Central memory CD8-positive, alpha-beta T cell (primary cell): ENCODE results near the gene MT2A.

ENCODE experiments used
- ATAC-seq: fragments of 150-1000 bp; cut with Tn5 transposase; replicated peaks from 2 replicates; pipeline ENCODE4 v1.10.0; 2022; ENCODE audit warnings: mild to moderate bottlenecking, moderate FRiP score, moderate number of reproducible peaks; ENCODE audit not compliant: poor library complexity, severe bottlenecking; ENCODE audit errors: extremely low read depth
- DNase-seq, 2 donors: peaks; one replicate each; pipeline ENCODE4 v3.0.0; 2021; ENCODE audit warnings: low spot score in 2 of 2
- H3K27ac Mint-ChIP-seq: one replicate; pipeline ENCODE4 v1.8.0; 2022; ENCODE audit warnings: low read depth, mild to moderate bottlenecking, moderate library complexity, mixed read lengths
- H3K27me3 Mint-ChIP-seq: one replicate; pipeline ENCODE4 v1.8.0; 2022; ENCODE audit warnings: mixed read lengths
- H3K36me3 Mint-ChIP-seq: one replicate; pipeline ENCODE4 v1.8.0; 2022; ENCODE audit warnings: mild to moderate bottlenecking, moderate library complexity, mixed read lengths; ENCODE audit not compliant: insufficient read depth
- H3K4me1 Mint-ChIP-seq: one replicate; pipeline ENCODE4 v1.8.0; 2022; ENCODE audit warnings: mixed read lengths
- H3K4me3 Mint-ChIP-seq: one replicate; pipeline ENCODE4 v1.8.0; 2022; ENCODE audit warnings: mild to moderate bottlenecking, moderate library complexity, mixed read lengths
- H3K9me3 Mint-ChIP-seq: one replicate; pipeline ENCODE4 v1.8.0; 2022; ENCODE audit warnings: mixed read lengths

Gene MT2A

GRCh38 chr16:56637814-56638750 is 29.7 kb downstream of the MT2A start, which contains the start of gene MT1A:
MT1A (plus strand) TSS chr16:56638666; CDS start chr16:56638739, 73 bp downstream.
- ATAC-seq: no peak
- H3K9me3 Mint-ChIP-seq: no peaks in the 10 kb centered on the region
- no peak for DNase-seq
- no peaks in the 10 kb centered on the region for H3K36me3 Mint-ChIP-seq
- H3K27ac Mint-ChIP-seq: no peak within 1 kb of the TSS
- H3K4me3 Mint-ChIP-seq: peak within 1 kb of the TSS; percentile 23
- H3K4me1 Mint-ChIP-seq: peaks cover 22% of the 10 kb centered on the region
- H3K27me3 Mint-ChIP-seq: peaks cover 80% of the 10 kb centered on the region

DNA sequence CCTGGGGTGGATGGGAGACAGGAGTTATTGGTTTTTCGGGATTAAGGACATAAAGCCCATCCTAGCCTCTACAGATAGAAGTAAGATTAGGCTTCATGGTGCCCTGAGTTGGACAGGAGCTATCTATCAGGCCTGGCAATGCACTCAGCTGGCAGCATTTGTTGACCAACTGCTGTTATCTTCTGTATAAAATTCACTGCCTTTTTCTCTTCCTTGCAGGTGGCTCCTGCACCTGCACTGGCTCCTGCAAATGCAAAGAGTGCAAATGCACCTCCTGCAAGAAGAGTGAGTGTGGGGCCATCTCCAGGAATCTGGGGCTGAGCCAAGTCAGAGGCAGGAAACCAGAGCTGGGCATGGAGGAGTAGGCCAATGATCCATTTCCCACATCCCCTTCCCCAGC is 30.7 kb downstream of the MT2A start:
- no peaks in the 10 kb centered on the region for H3K36me3 Mint-ChIP-seq
- H3K9me3 Mint-ChIP-seq: no peaks in the 10 kb centered on the region
- H3K27ac Mint-ChIP-seq: no peak overlapping the region
- no peak overlapping the region for H3K4me3 Mint-ChIP-seq
- no peak for DNase-seq
- no peak for ATAC-seq
- H3K4me1 Mint-ChIP-seq: peaks cover 31% of the 10 kb centered on the region
- H3K27me3 Mint-ChIP-seq: peaks cover 70% of the 10 kb centered on the region

DNA sequence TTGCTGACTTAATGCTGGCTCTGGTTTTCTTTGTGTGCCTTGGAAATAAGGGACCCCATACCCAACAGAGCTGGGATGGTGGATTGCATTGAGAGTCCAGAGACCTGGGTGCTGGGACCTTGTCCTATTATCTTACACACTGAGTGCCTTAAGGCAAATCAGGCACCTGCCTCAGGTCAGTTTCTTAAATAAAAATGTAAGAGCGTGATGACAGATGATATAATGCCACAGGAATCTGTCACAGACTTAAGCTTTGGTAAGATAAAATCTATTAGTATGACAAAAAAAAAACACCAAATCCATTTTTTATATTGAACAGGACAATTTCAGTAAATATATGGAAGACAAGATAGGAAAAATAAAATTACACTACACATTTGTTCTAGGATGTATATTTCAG is 31.7 kb downstream of the MT2A start:
- H3K36me3 Mint-ChIP-seq: no peaks in the 10 kb centered on the region
- peaks cover 30% of the 10 kb centered on the region for H3K4me1 Mint-ChIP-seq
- H3K27me3 Mint-ChIP-seq: peaks cover 60% of the 10 kb centered on the region
- no peak overlapping the region for H3K4me3 Mint-ChIP-seq
- no peak for ATAC-seq
- no peak overlapping the region for H3K27ac Mint-ChIP-seq
- H3K9me3 Mint-ChIP-seq: no peaks in the 10 kb centered on the region
- no peak for DNase-seq

DNA sequence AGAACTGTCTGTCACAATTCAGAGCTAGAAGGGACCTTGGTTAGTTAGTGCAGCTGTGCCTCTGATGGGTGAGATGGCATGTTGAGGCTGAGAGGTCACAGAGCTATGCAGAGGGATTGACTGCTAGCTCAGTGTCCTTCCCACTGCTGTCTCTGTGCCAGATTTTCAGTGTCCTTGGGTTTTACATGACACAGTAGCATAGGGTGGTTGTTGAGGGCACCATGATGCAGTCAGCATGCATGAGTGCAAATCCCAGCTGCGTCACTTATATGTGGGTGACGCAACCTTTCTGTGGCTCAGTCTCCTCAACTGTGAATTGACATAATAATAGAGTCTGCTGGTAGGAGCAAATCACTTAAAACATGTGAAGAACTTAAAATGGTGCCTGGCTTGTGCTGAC is 32.8 kb downstream of the MT2A start:
- Mint-ChIP-seq H3K36me3 (no peaks in the 10 kb centered on the region), H3K27me3 (peaks cover 49% of the 10 kb centered on the region), H3K4me1 (peaks cover 28% of the 10 kb centered on the region), H3K27ac (no peak overlapping the region), H3K4me3 (no peak overlapping the region), H3K9me3 (no peaks in the 10 kb centered on the region)
- no peak for ATAC-seq
- no peak for DNase-seq

DNA sequence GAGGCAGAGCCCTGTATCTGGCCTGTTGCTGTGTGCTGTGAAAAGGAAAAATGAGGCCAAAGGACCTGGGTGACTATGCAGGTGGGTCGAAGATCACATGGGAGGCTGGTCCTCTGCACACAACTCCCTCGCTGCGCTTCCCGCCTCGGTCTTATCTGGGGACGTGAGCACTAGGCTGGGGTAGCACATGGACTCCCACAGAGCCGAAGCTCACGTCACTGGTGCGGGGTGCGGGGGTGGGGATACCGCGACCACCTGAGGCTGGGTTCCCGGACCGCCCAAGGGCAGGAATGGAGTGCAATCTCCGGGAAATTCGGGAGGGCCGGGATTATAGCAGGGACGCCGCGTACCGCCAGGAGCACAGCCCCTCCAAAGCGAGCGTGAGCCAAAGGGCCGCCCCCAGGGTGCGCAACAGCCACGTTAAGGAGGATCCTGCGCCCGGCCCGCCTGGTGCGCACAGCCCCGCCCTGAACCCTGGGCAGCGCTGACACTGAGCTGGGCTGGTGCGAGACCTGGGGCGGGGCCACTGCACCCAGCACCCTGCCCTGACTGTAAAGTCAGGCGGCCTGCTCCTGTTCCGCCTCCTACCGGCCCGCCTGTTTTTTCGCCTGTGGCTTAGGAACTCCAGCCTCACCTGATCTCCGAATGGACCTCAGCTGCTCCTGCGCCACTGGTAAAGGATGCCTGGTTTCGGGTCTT is 34.8 kb downstream of the MT2A start:
- H3K9me3 Mint-ChIP-seq: no peaks in the 10 kb centered on the region
- peak; percentile 100 for ATAC-seq
- peaks cover 19% of the 10 kb centered on the region for H3K4me1 Mint-ChIP-seq
- H3K4me3 Mint-ChIP-seq: peak overlapping the region; percentile 73
- peak; percentile 53 to 65 for DNase-seq
- H3K27ac Mint-ChIP-seq: peak overlapping the region; percentile 69
- peaks cover 28% of the 10 kb centered on the region for H3K27me3 Mint-ChIP-seq
- H3K36me3 Mint-ChIP-seq: no peaks in the 10 kb centered on the region

DNA sequence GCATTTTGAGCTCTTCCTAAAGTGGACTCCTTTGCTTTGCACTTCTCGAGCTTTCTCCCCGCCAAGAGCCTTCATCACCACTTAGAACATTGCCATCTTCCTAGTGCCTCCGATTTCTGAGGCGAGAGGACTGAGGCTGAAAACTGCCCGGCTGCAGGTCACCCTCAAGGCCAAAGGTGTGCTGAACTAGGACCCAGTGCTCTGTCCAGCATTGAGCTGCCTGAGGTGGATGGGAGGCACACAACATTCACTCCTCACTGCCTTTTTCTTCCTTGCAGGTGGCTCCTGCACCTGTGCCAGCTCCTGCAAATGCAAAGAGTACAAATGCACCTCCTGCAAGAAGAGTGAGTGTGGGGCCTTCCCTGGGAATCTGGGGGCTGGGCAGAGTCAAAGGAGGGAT is 35.4 kb downstream of the MT2A start:
- peak overlapping the region; percentile 73 for H3K4me3 Mint-ChIP-seq
- ATAC-seq (no peak), DNase-seq (no peak)
- H3K9me3 Mint-ChIP-seq: no peaks in the 10 kb centered on the region
- peak overlapping the region; percentile 69 for H3K27ac Mint-ChIP-seq
- peaks cover 22% of the 10 kb centered on the region for H3K27me3 Mint-ChIP-seq
- no peaks in the 10 kb centered on the region for H3K36me3 Mint-ChIP-seq
- peaks cover 19% of the 10 kb centered on the region for H3K4me1 Mint-ChIP-seq

GRCh38 chr16:56645311-56645710 is 36.9 kb downstream of the MT2A start:
- Mint-ChIP-seq H3K27me3 (peaks cover 7% of the 10 kb centered on the region), H3K4me1 (peaks cover 19% of the 10 kb centered on the region), H3K9me3 (no peaks in the 10 kb centered on the region), H3K27ac (no peak overlapping the region), H3K36me3 (no peaks in the 10 kb centered on the region), H3K4me3 (no peak overlapping the region)
- no peak for ATAC-seq
- DNase-seq: no peak

GRCh38 chr16:56645838-56646237 is 37.5 kb downstream of the MT2A start:
- no peak for DNase-seq
- no peaks in the 10 kb centered on the region for H3K9me3 Mint-ChIP-seq
- H3K27ac Mint-ChIP-seq: no peak overlapping the region
- ATAC-seq: no peak
- peaks cover 2% of the 10 kb centered on the region for H3K27me3 Mint-ChIP-seq
- no peak overlapping the region for H3K4me3 Mint-ChIP-seq
- no peaks in the 10 kb centered on the region for H3K36me3 Mint-ChIP-seq
- H3K4me1 Mint-ChIP-seq: peaks cover 19% of the 10 kb centered on the region

GRCh38 chr16:56647641-56648431 is 39.5 kb downstream of the MT2A start:
- Mint-ChIP-seq H3K36me3 (no peaks in the 10 kb centered on the region), H3K27ac (no peak overlapping the region)

GRCh38 chr16:56649271-56649670 is 40.9 kb downstream of the MT2A start:
- no peak for DNase-seq

More at GRCh38 chr16:56647641-56648431, 39.5 kb downstream of the MT2A start:
- ATAC-seq: no peak
- no peaks in the 10 kb centered on the region for H3K27me3 Mint-ChIP-seq
- no peaks in the 10 kb centered on the region for H3K9me3 Mint-ChIP-seq
- peaks cover 16% of the 10 kb centered on the region for H3K4me1 Mint-ChIP-seq
- H3K4me3 Mint-ChIP-seq: no peak overlapping the region
- DNase-seq: no peak

DNA sequence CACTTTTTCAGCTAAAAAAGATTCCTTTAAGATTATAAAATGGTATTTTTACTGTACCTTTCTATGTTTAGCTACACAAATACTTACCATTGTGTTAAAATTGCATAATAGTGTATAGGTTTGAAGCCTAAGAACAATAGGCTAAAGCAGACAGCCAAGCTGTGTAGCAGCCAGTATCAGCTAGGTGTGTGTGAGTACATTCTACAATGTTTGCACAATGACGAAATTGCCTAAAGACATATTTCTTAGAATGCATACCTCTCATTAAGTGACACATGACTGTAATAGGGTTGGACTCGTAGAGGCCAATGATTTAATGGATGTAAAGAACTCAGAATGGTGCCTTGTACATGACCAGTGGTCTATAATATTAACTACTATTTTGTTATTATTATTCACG is 41.4 kb downstream of the MT2A start:
- Mint-ChIP-seq H3K4me3 (no peak overlapping the region), H3K9me3 (no peaks in the 10 kb centered on the region), H3K4me1 (no peaks in the 10 kb centered on the region), H3K36me3 (no peaks in the 10 kb centered on the region), H3K27ac (no peak overlapping the region), H3K27me3 (no peaks in the 10 kb centered on the region)
- DNase-seq (no peak), ATAC-seq (no peak)

More at GRCh38 chr16:56649271-56649670, 40.9 kb downstream of the MT2A start:
- no peak overlapping the region for H3K4me3 Mint-ChIP-seq
- ATAC-seq: no peak
- no peaks in the 10 kb centered on the region for H3K36me3 Mint-ChIP-seq
- H3K27me3 Mint-ChIP-seq: no peaks in the 10 kb centered on the region
- peaks cover 1% of the 10 kb centered on the region for H3K4me1 Mint-ChIP-seq
- no peak overlapping the region for H3K27ac Mint-ChIP-seq
- no peaks in the 10 kb centered on the region for H3K9me3 Mint-ChIP-seq

DNA sequence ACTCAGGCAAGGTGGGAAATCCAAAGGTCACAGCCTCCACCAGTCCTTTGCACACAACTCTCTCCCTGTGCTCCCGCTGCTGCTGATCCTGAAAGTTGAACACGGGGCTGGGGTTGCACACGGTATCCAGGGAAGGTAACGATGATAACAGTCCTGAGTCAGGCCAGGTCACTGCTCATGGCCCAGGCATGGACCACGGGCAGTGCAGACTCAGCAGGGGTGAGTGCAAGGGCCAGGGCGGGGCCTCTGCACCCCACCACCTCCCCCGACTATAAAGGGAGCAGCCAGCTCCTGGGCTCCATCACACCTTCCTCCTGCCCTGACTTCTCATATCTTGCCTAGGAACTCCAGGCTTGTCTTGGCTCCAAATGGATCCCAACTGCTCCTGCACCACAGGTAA is 43.2 kb downstream of the MT2A start, which contains the start of gene MT1B:
MT1B (plus strand) TSS at position 301 of the 400 bp plus-strand sequence; CDS start at position 369, 68 bp downstream.
- ATAC-seq (no peak), DNase-seq (no peak)
- Mint-ChIP-seq H3K36me3 (no peaks in the 10 kb centered on the region), H3K27ac (no peak within 1 kb of the TSS), H3K4me3 (no peak within 1 kb of the TSS), H3K9me3 (no peaks in the 10 kb centered on the region), H3K4me1 (no peaks in the 10 kb centered on the region), H3K27me3 (no peaks in the 10 kb centered on the region)
